H1 (cell line): ENCODE results near the gene COL16A1. TPM values are rescaled to one million over a fixed set of nuclear protein-coding genes. Genes with fewer than 3 reads are reported as not detected.

Experiments used
- CTCF ChIA-PET: fragments of 300-600 bp; sonication (Branson Sonifier 250); formaldehyde crosslinking; loops from one replicate; lab custom pipeline; 2021; ENCODE audit not compliant: partially characterized antibody; lab: Charles Lee
- POLR2A ChIA-PET: fragments of 300-600 bp; sonication (Branson Sonifier 250); formaldehyde crosslinking; loops from one replicate; lab custom pipeline; 2021; ENCODE audit warnings: inconsistent platforms; ENCODE audit not compliant: partially characterized antibody; lab: Charles Lee
- DNase-seq, 2 experiments: peaks; one replicate each; pipeline versions ENCODE4 v3.0.0 to v3.0.0-alpha.2; 2010 to 2022; ENCODE audit warnings: low spot score in 2 of 2, low read depth in 1 of 2, mixed read lengths in 1 of 2
- FAIRE-seq: peaks from 2 replicates; lab custom pipeline; 2011; peaks lifted over from hg19 to GRCh38; lab: Jason Lieb, UNC
- H2AFZ ChIP-seq: 2 replicates; pipeline ENCODE4 v1.8.1; 2012; ENCODE audit warnings: low read length, inconsistent platforms
- H2AK5ac ChIP-seq: 2 replicates; pipeline ENCODE4 v1.6.1; 2013; ENCODE audit warnings: low read depth, low read length
- H2BK120ac ChIP-seq: replicated peaks from 2 replicates; pipeline ENCODE3; 2013; ENCODE audit warnings: low read depth, low read length, inconsistent platforms
- H2BK12ac ChIP-seq: 2 replicates; pipeline ENCODE4 v1.6.1; 2013; ENCODE audit warnings: low read depth, low read length
- H2BK15ac ChIP-seq: 2 replicates; pipeline ENCODE4 v1.6.1; 2013; ENCODE audit warnings: low read length
- H2BK20ac ChIP-seq: 2 replicates; pipeline ENCODE4 v1.6.1; 2013; ENCODE audit warnings: low read length
- H2BK5ac ChIP-seq: 2 replicates; pipeline ENCODE4 v1.6.1; 2013; ENCODE audit warnings: low read depth, low read length
- H3K14ac ChIP-seq: 2 replicates; pipeline ENCODE4 v1.6.1; 2013; ENCODE audit warnings: inconsistent platforms; ENCODE audit not compliant: insufficient read length
- H3K18ac ChIP-seq: 2 replicates; pipeline ENCODE4 v1.6.1; 2013; ENCODE audit warnings: low read length; ENCODE audit errors: extremely low read depth
- H3K23ac ChIP-seq: 2 replicates; pipeline ENCODE4 v1.6.1; 2013; ENCODE audit warnings: inconsistent platforms; ENCODE audit not compliant: insufficient read length
- H3K23me2 ChIP-seq: 2 replicates; pipeline ENCODE4 v1.6.1; 2013; ENCODE audit warnings: low read depth, low read length
- H3K27ac ChIP-seq: 2 replicates; pipeline ENCODE4 v1.6.1; 2011; ENCODE audit warnings: low read depth, low read length, inconsistent platforms
- H3K27me3 ChIP-seq, 4 experiments: replicated peaks in 1 of 4; 1 replicate in 1 of 4; 2 replicates in 3 of 4; pipeline versions ENCODE4 v1.6.1 to v1.8.1; 2011 to 2013; ENCODE audit warnings: low read length in 3 of 4, mild to moderate bottlenecking in 3 of 4, inconsistent platforms in 2 of 4, mixed read lengths in 2 of 4, moderate library complexity in 1 of 4; ENCODE audit not compliant: control insufficient read depth in 3 of 4, insufficient read depth in 3 of 4; ENCODE audit errors: extremely low read depth in 1 of 4
- H3K36me3 ChIP-seq, 4 experiments: 2 replicates each; pipeline versions ENCODE4 v1.6.1 to v1.8.1; 2011 to 2013; ENCODE audit warnings: mild to moderate bottlenecking in 4 of 4, low read length in 3 of 4, moderate library complexity in 2 of 4, control low read depth in 1 of 4, inconsistent platforms in 1 of 4; ENCODE audit not compliant: insufficient read depth in 4 of 4, control insufficient read depth in 2 of 4
- H3K4ac ChIP-seq: replicated peaks from 2 replicates; pipeline ENCODE3; 2013; ENCODE audit warnings: low read length, low read depth, mixed read lengths, inconsistent platforms; ENCODE audit not compliant: insufficient read length
- H3K4me1 ChIP-seq, 4 experiments: replicated peaks in 1 of 4; 1 replicate in 1 of 4; 2 replicates in 3 of 4; pipeline versions ENCODE4 v1.6.1 to v1.8.1; 2011 to 2013; ENCODE audit warnings: low read length in 3 of 4, inconsistent platforms in 2 of 4, mixed read lengths in 1 of 4; ENCODE audit not compliant: insufficient read depth in 4 of 4, control insufficient read depth in 3 of 4
- H3K4me2 ChIP-seq, 2 experiments: 2 replicates each; pipeline versions ENCODE4 v1.6.1 to v1.8.1; 2011 to 2013; ENCODE audit warnings: low read depth in 2 of 2, low read length in 2 of 2, control low read depth in 1 of 2, inconsistent platforms in 1 of 2, mild to moderate bottlenecking in 1 of 2; ENCODE audit not compliant: insufficient read depth in 1 of 2
- H3K4me3 ChIP-seq, 4 experiments: fragments of 200-600, 300-600 bp in 1 of 4; sonication (generic), shearing (Covaris generic), sonication (Bioruptor Twin) in 1 of 4; 2 replicates each; pipeline versions ENCODE4 v1.5.1 to v1.8.1; 2011 to 2016; ENCODE audit warnings: low read length in 4 of 4, low read depth in 3 of 4, control low read depth in 2 of 4, inconsistent platforms in 2 of 4, mild to moderate bottlenecking in 2 of 4, mixed read lengths in 1 of 4, moderate library complexity in 1 of 4; ENCODE audit not compliant: insufficient read depth in 2 of 4; ENCODE audit errors: extremely low read depth in 1 of 4
- H3K56ac ChIP-seq: replicated peaks from 2 replicates; pipeline ENCODE3; 2013; ENCODE audit warnings: low read depth, mild to moderate bottlenecking, mixed read lengths, low read length, inconsistent platforms; ENCODE audit not compliant: insufficient read length
- H3K79me1 ChIP-seq: 2 replicates; pipeline ENCODE4 v1.6.1; 2013; ENCODE audit warnings: low read depth, low read length, control low read depth
- H3K79me2 ChIP-seq, 2 experiments: 2 replicates each; pipeline versions ENCODE4 v1.6.1 to v1.8.1; 2012 to 2013; ENCODE audit warnings: low read length in 2 of 2, mild to moderate bottlenecking in 2 of 2, inconsistent platforms in 1 of 2; ENCODE audit not compliant: insufficient read depth in 2 of 2, control insufficient read depth in 1 of 2
- H3K9ac ChIP-seq, 4 experiments: replicated peaks in 1 of 4; 1 replicate in 1 of 4; 2 replicates in 3 of 4; pipeline versions ENCODE4 v1.6.1 to v1.8.1; 2011 to 2013; ENCODE audit warnings: low read depth in 3 of 4, low read length in 3 of 4, control low read depth in 2 of 4, mild to moderate bottlenecking in 2 of 4, moderate library complexity in 2 of 4, inconsistent platforms in 1 of 4; ENCODE audit errors: extremely low read depth in 1 of 4
- H3K9me3 ChIP-seq, 2 experiments: 2 replicates each; pipeline versions ENCODE4 v1.6.1 to v1.8.1; 2012 to 2013; ENCODE audit warnings: mild to moderate bottlenecking in 2 of 2, moderate library complexity in 2 of 2, control low read depth in 1 of 2, inconsistent platforms in 1 of 2, low read depth in 1 of 2, low read length in 1 of 2, mixed read lengths in 1 of 2; ENCODE audit not compliant: insufficient read depth in 2 of 2
- H4K20me1 ChIP-seq, 2 experiments: replicated peaks in 1 of 2; 2 replicates each; pipeline versions ENCODE3 to v1.8.1; 2011 to 2013; ENCODE audit warnings: inconsistent platforms in 2 of 2, low read length in 2 of 2, mild to moderate bottlenecking in 1 of 2; ENCODE audit not compliant: insufficient read depth in 2 of 2, control insufficient read depth in 1 of 2
- H4K5ac ChIP-seq: 2 replicates; pipeline ENCODE4 v1.6.1; 2013; ENCODE audit warnings: low read length, low read depth, mixed read lengths, inconsistent platforms; ENCODE audit not compliant: insufficient read length
- H4K8ac ChIP-seq: 2 replicates; pipeline ENCODE4 v1.8.0; 2013; ENCODE audit warnings: mild to moderate bottlenecking, moderate library complexity, low read length, inconsistent platforms; ENCODE audit not compliant: insufficient read depth; ENCODE audit errors: extremely low read depth
- H4K91ac ChIP-seq: replicated peaks from 2 replicates; pipeline ENCODE3; 2013; ENCODE audit warnings: low read length, mixed read lengths, inconsistent platforms; ENCODE audit not compliant: insufficient read length
- BACH1 ChIP-seq: IDR thresholded peaks from 2 replicates; pipeline ENCODE4 v1.6.1; 2012; ENCODE audit warnings: low read length, improper control_type of control experiment
- CBX5 ChIP-seq: fragments of 300-800, 300-1000 bp; sonication (generic); IDR thresholded peaks from 2 replicates; pipeline ENCODE4 v1.7.1; 2016; ENCODE audit warnings: antibody characterized with exemption, low read length, low read depth
- CEBPB ChIP-seq: IDR thresholded peaks from 2 replicates; pipeline ENCODE4 v1.6.1; 2012; ENCODE audit warnings: low read depth, low read length
- GTF2F1 ChIP-seq: IDR thresholded peaks from 2 replicates; pipeline ENCODE4 v1.6.1; 2012; ENCODE audit warnings: low read depth, low read length, improper control_type of control experiment, borderline replicate concordance
- POLR2AphosphoS5 ChIP-seq: IDR thresholded peaks from 2 replicates; pipeline ENCODE4 v1.6.1; 2011; ENCODE audit warnings: low read depth, low read length
- RBBP5 ChIP-seq: IDR thresholded peaks from 2 replicates; pipeline ENCODE4 v1.7.1; 2012; ENCODE audit warnings: low read depth, mild to moderate bottlenecking, inconsistent platforms, low read length, moderate library complexity, borderline replicate concordance
- SP2 ChIP-seq: IDR thresholded peaks from 2 replicates; pipeline ENCODE4 v1.6.1; 2012; ENCODE audit warnings: mild to moderate bottlenecking, low read length, inconsistent platforms
- SUZ12 ChIP-seq: fragments of 200-600 bp; sonication (generic); IDR thresholded peaks from 2 replicates; pipeline ENCODE4 v1.6.1; 2012; ENCODE audit warnings: mild to moderate bottlenecking, inconsistent platforms, low read length, moderate library complexity, mixed read lengths
- ZNF274 ChIP-seq: IDR thresholded peaks from 2 replicates; pipeline ENCODE4 v1.7.0; 2012; ENCODE audit warnings: low read length, borderline replicate concordance; ENCODE audit errors: extremely low read depth
- WGBS, 2 experiments: shearing (Covaris generic) in 1 of 2; methylation state at CpG; one replicate each; pipeline versions ENCODE4 v1.1.6 to v1.1.7; 2013 to 2015; ENCODE audit warnings: low lambda C conversion rate in 2 of 2, mixed read lengths in 2 of 2, inconsistent platforms in 1 of 2, low coverage in 1 of 2, missing lambda C conversion rate in 1 of 2; ENCODE audit not compliant: insufficient replicate concordance in 2 of 2, insufficient coverage in 1 of 2, insufficient read length in 1 of 2; ENCODE audit errors: extremely low coverage in 1 of 2, missing lambda C conversion rate in 1 of 2; 5-methylcytosine and 5-hydroxymethylcytosine counted together
- polyA plus RNA-seq, 7 experiments: library from polyadenylated mRNA; depleted of rRNA in 3 of 7; stranded (reverse) in 5 of 7; unstranded in 2 of 7; fragments of >200 nt in 5 of 7; fragments of 200-250 nt in 2 of 7; gene quantifications; 1 replicate in 5 of 7; 2 replicates in 1 of 7; 4 replicates in 1 of 7; pipeline versions ENCODE4 v1.2.1 to v1.2.3, GENCODE V29; 2011 to 2013; ENCODE audit warnings: missing spikeins in 2 of 7, mixed read lengths in 2 of 7
- total RNA-seq: library from RNA; stranded (reverse); fragmentation: NEBNext Ultra II Directional; extraction: Animal tissue kit (Norgen Biotek cat#: 25700); gene quantifications from 2 replicates; pipeline ENCODE4 v1.2.1, GENCODE V29; 2021
- TF ChIP-seq, protein P1 (sequence below): IDR thresholded peaks from 2 replicates; pipeline ENCODE4 v1.6.1; 2012; ENCODE audit warnings: low read length, inconsistent platforms
- TF ChIP-seq, protein P2 (sequence below): IDR thresholded peaks from 2 replicates; pipeline ENCODE4 v1.6.1; 2011; ENCODE audit warnings: low read depth, mild to moderate bottlenecking, low read length; ENCODE audit not compliant: insufficient read depth

COL16A1 gene
- total and polyA plus RNA-seq, 2 of the 8 experiments (the other 6 are each of a cell fraction or from before 2014, with no cell fraction given), result 2.0 to 10.5 TPM

DNA sequence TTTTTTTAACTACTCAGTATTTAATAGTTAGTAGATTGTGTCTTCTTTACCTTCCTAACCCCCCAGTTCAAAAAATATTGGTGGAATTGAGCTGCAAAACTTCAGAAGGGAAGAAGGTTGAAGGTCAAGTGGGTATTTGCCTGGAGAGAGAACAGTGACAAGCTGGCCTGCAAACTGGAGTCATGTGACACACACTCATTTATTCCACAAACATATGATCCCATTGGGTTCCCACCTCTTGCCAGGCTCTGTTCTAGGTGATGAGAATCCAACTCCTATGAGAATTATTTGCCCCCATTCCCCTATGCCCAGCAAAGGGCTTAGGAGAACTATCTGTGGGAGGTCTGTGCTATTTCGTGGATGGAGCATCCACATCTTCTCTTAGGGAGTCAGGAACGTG, 55.6 kb downstream of the COL16A1 start:
- H3K23me2 ChIP-seq, result peaks cover 9% of the 10 kb centered on the region
- CTCF ChIA-PET, result interaction anchor here (0.6 to 1.6 kb wide), 5 partner anchors 14 to 227 kb away, joined by 3 to 4 read pairs (median 3); no protein-coding TSS in a partner anchor
- no peak overlapping the region for H4K91ac ChIP-seq
- H4K20me1 ChIP-seq, result peaks cover 0 to 2% of the 10 kb centered on the region in 2 experiments
- H3K14ac ChIP-seq, result no peak overlapping the region
- no peak overlapping the region for H3K18ac ChIP-seq
- no peak overlapping the region for H4K8ac ChIP-seq
- FAIRE-seq (no peak), DNase-seq (no peak)
- H2AK5ac ChIP-seq, result no peak overlapping the region
- H3K23ac ChIP-seq, result no peak overlapping the region
- H3K27ac ChIP-seq, result no peak overlapping the region
- no peaks in the 10 kb centered on the region for H3K9me3 ChIP-seq
- no peak overlapping the region for H2BK5ac ChIP-seq
- H2BK12ac ChIP-seq, result no peak overlapping the region
- H3K4me2 ChIP-seq, result no peak overlapping the region
- H3K27me3 ChIP-seq, result no peaks in the 10 kb centered on the region
- no peak overlapping the region for H2AFZ ChIP-seq
- H3K4ac ChIP-seq, result no peak overlapping the region
- H3K56ac ChIP-seq, result no peak overlapping the region
- H3K9ac ChIP-seq, result no peak overlapping the region
- H3K79me2 ChIP-seq, result peaks cover 3 to 10% of the 10 kb centered on the region in 2 experiments; a peak in 2 of 4 replicates
- POLR2A ChIA-PET, result no interaction called here
- H3K4me3 ChIP-seq, result no peak overlapping the region
- no peak overlapping the region for H4K5ac ChIP-seq
- no peaks in the 10 kb centered on the region; a peak in 1 of 8 replicates for H3K36me3 ChIP-seq
- 87% methylated on average over 2 of the region's 2 CpGs; no CpG with 5 or more reads in 1 of the 2 experiments for WGBS, 2 experiments
- no peak overlapping the region for H2BK20ac ChIP-seq
- H2BK120ac ChIP-seq, result no peak overlapping the region
- peaks cover 0 to 10% (median 4%) of the 10 kb centered on the region in 4 experiments for H3K4me1 ChIP-seq
- H3K79me1 ChIP-seq, result no peaks in the 10 kb centered on the region; the same call in 1 of the 2 replicates
- no peak overlapping the region for H2BK15ac ChIP-seq
- TF ChIP-seq GTF2F1, result no peak
- no peak for TF ChIP-seq CBX5
- no peak for TF ChIP-seq POLR2AphosphoS5
- no peak for TF ChIP-seq BACH1
- no peak for TF ChIP-seq RBBP5
- TF ChIP-seq SP2, result no peak
- no peak for TF ChIP-seq SUZ12
- TF ChIP-seq ZNF274, result no peak
- TF ChIP-seq CEBPB, result no peak
- TF ChIP-seq, protein P1, sequence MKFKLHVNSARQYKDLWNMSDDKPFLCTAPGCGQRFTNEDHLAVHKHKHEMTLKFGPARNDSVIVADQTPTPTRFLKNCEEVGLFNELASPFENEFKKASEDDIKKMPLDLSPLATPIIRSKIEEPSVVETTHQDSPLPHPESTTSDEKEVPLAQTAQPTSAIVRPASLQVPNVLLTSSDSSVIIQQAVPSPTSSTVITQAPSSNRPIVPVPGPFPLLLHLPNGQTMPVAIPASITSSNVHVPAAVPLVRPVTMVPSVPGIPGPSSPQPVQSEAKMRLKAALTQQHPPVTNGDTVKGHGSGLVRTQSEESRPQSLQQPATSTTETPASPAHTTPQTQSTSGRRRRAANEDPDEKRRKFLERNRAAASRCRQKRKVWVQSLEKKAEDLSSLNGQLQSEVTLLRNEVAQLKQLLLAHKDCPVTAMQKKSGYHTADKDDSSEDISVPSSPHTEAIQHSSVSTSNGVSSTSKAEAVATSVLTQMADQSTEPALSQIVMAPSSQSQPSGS, result no peak
- TF ChIP-seq, protein P2, sequence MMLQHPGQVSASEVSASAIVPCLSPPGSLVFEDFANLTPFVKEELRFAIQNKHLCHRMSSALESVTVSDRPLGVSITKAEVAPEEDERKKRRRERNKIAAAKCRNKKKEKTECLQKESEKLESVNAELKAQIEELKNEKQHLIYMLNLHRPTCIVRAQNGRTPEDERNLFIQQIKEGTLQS, result no peak
